Renal cortex interstitium (tissue), 3 donors: ENCODE data around the gene SLC27A2. TPM values are rescaled to one million over a fixed set of nuclear protein-coding genes. Genes with fewer than 3 reads are reported as not detected.

Experiments used
- polyA plus RNA-seq, 3 donors: library from polyadenylated mRNA; unstranded; fragments of 120-200 nt; gene quantifications; one replicate each; pipeline ENCODE4 v1.2.1, GENCODE V29; 2013; ENCODE audit not compliant: insufficient read length in 3 of 3

SLC27A2 gene
- polyA plus RNA-seq, 3 donors = 53.6 to 81.2 (median 59.3) TPM

Other genes with a start within 250 kb of the SLC27A2 start
- gene ATP8B4, start 63.0 kb upstream of the SLC27A2 start, polyA plus RNA-seq = 1 to 10 TPM; 3.2 to 5.0 (median 3.3) TPM
- gene HDC, start 83.5 kb downstream of the SLC27A2 start, polyA plus RNA-seq = under 1 TPM; 0.42 to 0.56 (median 0.48) TPM
- gene GABPB1, start 173.0 kb downstream of the SLC27A2 start, polyA plus RNA-seq = 10 to 100 TPM; 27.2 to 32.8 (median 30.2) TPM
- gene USP8, start 242.2 kb downstream of the SLC27A2 start, polyA plus RNA-seq = 10 to 100 TPM; 50.8 to 62.3 (median 61.7) TPM